GM12801 (cell line): ENCODE results near the gene CIAO2B.

Experiments
- TF ChIP-seq, protein P1 (sequence below): IDR thresholded peaks from one replicate; pipeline ENCODE4 v1.5.1; 2011; ENCODE audit warnings: control low read depth; ENCODE audit not compliant: insufficient read length; ENCODE audit errors: extremely low read depth

Gene CIAO2B

DNA sequence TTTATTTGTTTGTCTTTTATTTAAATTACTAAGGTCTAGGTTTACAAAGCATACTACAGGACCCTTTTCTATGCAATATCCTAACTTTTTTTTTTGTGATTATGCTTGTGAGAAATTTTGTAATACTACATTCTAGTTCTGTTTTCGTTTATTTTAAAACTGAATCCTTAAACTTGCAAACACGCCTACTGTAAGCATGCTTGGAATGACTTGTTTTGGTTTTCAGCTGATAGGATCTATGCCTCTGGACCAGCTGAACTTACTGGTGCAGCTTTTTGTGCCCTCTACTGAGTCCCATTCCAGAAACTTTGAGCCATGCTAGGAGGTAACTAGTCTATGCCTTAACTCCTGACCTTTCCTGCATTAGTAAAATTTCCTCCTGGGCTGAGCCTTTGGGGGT, 47.9 kb downstream of the CIAO2B start:
- TF ChIP-seq, protein P1, sequence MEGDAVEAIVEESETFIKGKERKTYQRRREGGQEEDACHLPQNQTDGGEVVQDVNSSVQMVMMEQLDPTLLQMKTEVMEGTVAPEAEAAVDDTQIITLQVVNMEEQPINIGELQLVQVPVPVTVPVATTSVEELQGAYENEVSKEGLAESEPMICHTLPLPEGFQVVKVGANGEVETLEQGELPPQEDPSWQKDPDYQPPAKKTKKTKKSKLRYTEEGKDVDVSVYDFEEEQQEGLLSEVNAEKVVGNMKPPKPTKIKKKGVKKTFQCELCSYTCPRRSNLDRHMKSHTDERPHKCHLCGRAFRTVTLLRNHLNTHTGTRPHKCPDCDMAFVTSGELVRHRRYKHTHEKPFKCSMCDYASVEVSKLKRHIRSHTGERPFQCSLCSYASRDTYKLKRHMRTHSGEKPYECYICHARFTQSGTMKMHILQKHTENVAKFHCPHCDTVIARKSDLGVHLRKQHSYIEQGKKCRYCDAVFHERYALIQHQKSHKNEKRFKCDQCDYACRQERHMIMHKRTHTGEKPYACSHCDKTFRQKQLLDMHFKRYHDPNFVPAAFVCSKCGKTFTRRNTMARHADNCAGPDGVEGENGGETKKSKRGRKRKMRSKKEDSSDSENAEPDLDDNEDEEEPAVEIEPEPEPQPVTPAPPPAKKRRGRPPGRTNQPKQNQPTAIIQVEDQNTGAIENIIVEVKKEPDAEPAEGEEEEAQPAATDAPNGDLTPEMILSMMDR, result no peak

DNA sequence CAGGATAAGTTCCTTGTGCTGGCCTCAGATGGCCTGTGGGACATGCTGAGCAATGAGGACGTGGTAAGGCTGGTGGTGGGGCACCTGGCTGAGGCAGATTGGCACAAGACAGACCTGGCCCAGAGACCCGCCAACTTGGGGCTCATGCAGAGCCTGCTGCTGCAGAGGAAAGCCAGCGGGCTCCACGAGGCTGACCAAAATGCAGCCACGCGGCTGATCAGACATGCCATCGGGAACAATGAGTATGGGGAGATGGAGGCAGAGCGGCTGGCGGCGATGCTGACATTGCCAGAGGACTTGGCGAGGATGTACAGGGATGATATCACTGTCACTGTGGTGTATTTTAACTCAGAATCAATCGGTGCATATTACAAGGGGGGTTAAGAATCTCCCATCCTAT, 48.7 kb downstream of the CIAO2B start:
- TF ChIP-seq, protein P1, result no peak

DNA sequence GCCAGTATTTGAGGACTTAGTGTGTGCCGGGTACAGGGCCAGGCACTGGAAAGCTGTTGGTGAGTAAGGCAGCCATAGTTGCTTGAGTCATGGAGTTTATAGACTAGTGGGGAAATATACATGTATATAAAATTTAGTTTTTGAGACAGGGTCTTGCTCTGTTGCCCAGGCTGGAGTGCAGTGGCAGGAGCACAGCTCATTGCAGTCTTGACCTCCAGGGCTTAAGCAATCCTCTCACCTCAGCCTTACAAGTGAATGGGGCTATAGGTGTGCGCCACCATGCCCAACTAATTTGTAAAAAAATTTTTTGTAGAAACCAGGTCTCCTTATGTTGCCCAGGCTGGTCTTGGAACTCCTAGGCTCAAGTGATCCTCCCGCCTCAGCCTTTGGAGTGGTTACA, 51.5 kb downstream of the CIAO2B start:
- TF ChIP-seq, protein P1, result no peak
